ENCODE results near the gene VCP.

VCP gene

DNA sequence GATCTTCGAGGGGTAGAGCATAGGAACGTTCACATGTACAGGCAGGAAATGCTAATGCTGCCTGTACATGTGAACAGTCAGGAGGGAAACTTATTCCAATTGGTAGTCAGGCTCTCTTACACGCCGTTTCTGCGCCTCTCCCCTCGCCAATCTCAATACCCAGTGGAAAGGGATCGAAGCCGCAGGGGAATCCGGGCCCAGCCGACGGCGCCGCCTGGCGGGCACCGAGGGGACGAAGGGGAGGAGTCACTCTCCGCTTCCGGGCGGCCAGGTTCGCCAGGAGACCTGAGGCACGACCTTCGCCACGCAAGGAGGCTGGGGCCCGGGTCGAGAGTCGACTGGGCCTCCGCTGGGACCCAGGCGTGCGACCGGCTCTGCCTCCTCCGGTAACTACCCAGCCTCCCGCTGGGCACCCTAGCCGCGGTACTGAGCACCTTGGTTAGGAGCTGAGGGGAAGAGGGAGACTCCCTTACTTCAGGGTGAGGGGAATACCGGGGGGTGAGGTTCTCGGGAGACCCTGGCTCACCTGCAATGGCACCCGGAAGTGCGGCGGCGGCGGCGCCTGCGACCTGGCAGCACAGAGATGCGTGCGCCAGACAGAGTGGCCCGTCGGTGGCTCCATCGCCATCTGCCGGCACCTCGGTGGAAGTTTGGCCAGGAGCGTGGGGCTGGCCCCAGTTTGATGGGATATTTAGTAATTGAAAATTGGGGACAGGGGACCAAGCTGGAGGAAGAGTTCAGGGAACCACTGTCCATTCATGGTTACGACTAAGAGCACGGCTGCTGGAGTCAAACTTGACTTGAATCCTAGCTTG, 23.8 kb upstream of the VCP start, which contains the start of gene PIGO:
TSS of gene PIGO (minus strand) at position 557 of the 815 bp plus-strand sequence. CDS start 1,026 bp downstream, outside the sequence.
- peak; percentile 90 for DNase-seq
- TF ChIP-seq, protein P1, sequence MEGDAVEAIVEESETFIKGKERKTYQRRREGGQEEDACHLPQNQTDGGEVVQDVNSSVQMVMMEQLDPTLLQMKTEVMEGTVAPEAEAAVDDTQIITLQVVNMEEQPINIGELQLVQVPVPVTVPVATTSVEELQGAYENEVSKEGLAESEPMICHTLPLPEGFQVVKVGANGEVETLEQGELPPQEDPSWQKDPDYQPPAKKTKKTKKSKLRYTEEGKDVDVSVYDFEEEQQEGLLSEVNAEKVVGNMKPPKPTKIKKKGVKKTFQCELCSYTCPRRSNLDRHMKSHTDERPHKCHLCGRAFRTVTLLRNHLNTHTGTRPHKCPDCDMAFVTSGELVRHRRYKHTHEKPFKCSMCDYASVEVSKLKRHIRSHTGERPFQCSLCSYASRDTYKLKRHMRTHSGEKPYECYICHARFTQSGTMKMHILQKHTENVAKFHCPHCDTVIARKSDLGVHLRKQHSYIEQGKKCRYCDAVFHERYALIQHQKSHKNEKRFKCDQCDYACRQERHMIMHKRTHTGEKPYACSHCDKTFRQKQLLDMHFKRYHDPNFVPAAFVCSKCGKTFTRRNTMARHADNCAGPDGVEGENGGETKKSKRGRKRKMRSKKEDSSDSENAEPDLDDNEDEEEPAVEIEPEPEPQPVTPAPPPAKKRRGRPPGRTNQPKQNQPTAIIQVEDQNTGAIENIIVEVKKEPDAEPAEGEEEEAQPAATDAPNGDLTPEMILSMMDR (IDR thresholded peaks at IDR 0.05; ENCODE audit: low read depth, low read length), result peak; percentile 76
- Histone ChIP-seq H3K27me3 (no peaks in the 10 kb centered on the region), H3K4me3 (ENCODE audit: low read depth, low read length) (peak within 1 kb of the TSS; percentile 95), H3K9me3 (no peaks in the 10 kb centered on the region), H3K4me1 (no peaks in the 10 kb centered on the region), H3K36me3 (peaks cover 6% of the 10 kb centered on the region)

DNA sequence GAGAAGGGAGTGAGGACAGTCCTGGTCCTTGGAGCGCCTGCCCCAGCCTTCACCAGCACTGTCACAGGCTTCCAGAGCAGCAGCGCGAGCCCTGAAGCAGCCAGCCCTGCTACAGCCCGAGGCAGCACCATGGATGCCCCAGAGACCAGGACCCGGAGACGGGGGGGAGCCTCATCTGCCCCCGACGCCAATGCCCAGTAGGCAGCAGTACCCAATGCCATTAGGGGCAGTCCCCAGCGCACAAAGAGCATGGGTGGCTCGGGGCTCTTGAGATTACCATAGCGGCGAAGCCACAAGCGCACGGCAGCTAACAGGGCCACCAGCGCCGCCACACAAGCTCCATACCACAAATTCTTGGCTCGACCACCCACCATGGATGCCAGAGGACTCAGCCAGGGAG, 19.1 kb upstream of the VCP start:
- no peaks in the 10 kb centered on the region for H3K4me1 ChIP-seq
- H3K9me3 ChIP-seq, result no peaks in the 10 kb centered on the region
- no peaks in the 10 kb centered on the region for H3K27me3 ChIP-seq
- TF ChIP-seq, protein P1 (IDR thresholded peaks at IDR 0.05; ENCODE audit: low read depth, low read length), result no peak
- no peak for DNase-seq
- H3K4me3 ChIP-seq (ENCODE audit: low read depth, low read length), result no peak overlapping the region
- H3K36me3 ChIP-seq, result peaks cover 16% of the 10 kb centered on the region

DNA sequence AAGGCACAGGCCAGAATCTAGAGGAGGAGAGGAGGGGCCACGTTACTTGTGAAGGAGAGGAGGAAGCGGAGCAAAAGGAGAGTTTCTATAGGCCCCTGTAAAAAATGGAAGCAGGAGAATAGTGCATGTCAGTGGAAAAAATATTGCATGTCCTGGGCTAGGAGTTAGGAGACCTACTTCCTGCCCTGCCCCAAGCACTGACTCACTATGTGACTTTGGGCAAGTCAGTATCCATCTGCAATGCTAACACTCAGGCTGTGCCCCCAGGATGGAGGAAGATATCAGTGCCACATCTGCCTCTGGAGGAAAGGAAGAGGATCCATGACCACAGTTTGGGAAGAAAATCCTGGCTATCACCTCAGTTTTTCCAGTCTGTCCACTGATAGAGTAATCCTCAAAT, 17.0 kb upstream of the VCP start:
- no peaks in the 10 kb centered on the region for H3K9me3 ChIP-seq
- no peaks in the 10 kb centered on the region for H3K27me3 ChIP-seq
- H3K4me1 ChIP-seq, result no peaks in the 10 kb centered on the region
- DNase-seq, result no peak
- TF ChIP-seq, protein P1 (IDR thresholded peaks at IDR 0.05; ENCODE audit: low read depth, low read length), result no peak
- H3K36me3 ChIP-seq, result peaks cover 16% of the 10 kb centered on the region
- H3K4me3 ChIP-seq (ENCODE audit: low read depth, low read length), result no peak overlapping the region

DNA sequence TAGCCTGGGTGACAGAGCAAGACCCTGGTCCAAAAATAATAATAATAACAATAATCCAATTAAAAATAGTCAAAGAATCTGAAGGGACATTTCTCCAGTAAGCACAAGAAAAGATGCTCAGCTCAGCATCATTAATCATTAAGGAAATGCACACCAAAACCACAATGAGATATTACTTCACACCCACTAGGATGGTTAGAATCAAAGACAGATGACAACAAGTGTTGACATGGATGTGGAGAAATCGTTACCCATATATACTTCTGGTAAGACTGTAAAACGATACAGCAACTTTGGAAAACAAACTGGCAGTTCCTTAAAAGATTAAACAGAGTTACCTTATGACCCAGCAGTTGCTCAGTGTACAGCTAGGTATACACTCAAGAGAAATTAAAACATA, 12.7 kb upstream of the VCP start:
- Histone ChIP-seq H3K4me3 (ENCODE audit: low read depth, low read length) (no peak overlapping the region), H3K9me3 (no peaks in the 10 kb centered on the region), H3K27me3 (no peaks in the 10 kb centered on the region), H3K36me3 (peaks cover 13% of the 10 kb centered on the region), H3K4me1 (no peaks in the 10 kb centered on the region)
- TF ChIP-seq, protein P1 (IDR thresholded peaks at IDR 0.05; ENCODE audit: low read depth, low read length), result no peak
- DNase-seq, result no peak

DNA sequence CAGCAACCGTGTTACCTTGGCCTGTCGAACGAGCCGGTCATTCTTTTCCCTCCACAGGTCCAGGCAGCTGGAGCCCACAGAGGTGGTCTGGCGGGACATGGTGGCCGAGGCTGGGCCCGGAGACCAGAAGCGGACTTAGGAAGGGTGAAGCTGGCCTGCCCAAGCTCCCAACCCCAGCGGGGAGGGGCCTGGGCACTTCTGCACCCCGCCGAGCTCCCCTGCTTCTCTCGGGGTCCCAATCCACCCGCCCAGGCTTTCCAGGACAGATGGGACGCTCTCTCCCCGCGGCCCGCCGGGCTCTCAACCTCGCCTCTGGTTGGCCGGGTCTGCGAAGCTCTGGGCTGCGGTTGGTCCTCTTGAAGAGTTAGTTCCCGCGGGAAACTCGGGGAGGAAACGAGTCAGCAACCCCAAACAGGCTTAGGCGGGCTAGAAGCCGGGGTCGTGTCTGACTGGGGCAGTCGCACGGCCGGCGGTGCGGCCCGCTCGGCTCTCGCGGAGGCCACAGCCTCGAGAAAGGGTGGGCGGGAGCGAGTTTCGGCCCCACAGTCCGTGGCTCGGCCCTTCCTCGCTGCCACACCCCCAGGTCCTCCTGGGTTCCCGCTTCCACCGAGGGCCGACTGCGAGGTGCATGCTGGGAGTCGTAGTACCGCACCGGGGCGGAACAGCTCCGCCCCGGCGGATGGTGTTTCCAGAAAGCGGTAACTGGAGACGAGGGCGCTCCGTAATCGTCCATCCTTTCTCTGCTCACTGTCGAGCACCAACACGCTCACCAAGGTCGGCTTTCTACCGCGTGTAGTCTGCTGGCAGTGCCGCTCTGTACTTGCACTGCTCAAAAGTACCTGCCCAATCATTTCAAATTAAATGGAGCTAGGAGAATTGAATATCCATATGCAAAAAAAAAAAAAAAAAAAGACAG, 7.3 kb upstream of the VCP start, which contains the start of gene FANCG:
TSS of gene FANCG (minus strand) at position 517 of the 916 bp plus-strand sequence. CDS start at position 99, 418 bp downstream.
- no peaks in the 10 kb centered on the region for H3K27me3 ChIP-seq
- H3K36me3 ChIP-seq, result peaks cover 8% of the 10 kb centered on the region
- H3K9me3 ChIP-seq, result no peaks in the 10 kb centered on the region
- peak within 1 kb of the TSS; percentile 77 for H3K4me3 ChIP-seq (ENCODE audit: low read depth, low read length)
- peak; percentile 92 for DNase-seq
- no peaks in the 10 kb centered on the region for H3K4me1 ChIP-seq
- TF ChIP-seq, protein P1 (IDR thresholded peaks at IDR 0.05; ENCODE audit: low read depth, low read length), result no peak

Measured in BE2C (cell line).